Mesenteric fat pad (tissue), 1 donor: ENCODE measurements around the gene NOP9. TPM values are rescaled to one million over a fixed set of nuclear protein-coding genes. Genes with fewer than 3 reads are reported as not detected.
"Not testable (repeated sequence)": the region's sequence is repeated elsewhere in the genome, so short reads cannot be mapped to it uniquely, and the experiment has no call there.

ENCODE experiments used
- DNase-seq: peaks from one replicate; pipeline ENCODE4 v3.0.0-alpha.2; 2020; ENCODE audit warnings: low spot score
- total RNA-seq: library from RNA; stranded (reverse); fragmentation: NEBNext Ultra II Directional; extraction: Animal tissue kit (Norgen Biotek cat#: 25700); gene quantifications from one replicate; pipeline ENCODE4 v1.2.1, GENCODE V29; 2021
- donor health status: DM: yes; HTN: yes; CAD: no.

Gene NOP9
- total RNA-seq, 1 donor from 2014 or later, result 23.4 TPM

DNA sequence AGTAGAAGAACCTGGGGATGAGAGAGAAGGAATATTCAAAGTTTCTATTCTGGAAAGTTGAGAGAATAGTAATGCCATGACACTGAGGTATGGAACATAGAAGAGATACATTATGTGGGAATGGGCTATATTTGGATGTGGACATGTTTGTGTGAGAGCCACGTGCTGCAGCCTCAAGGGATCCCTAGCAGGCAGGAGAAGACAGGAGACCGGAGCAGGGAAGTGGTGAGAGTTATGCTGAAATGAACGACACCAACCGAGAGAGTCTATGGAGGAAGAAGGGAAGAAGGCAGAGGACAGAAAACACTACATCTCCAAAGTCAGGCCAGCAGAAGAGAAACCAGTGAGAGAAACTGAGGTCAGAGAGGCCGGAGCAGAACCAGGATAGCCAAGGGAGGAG lies 50.1 kb downstream of the NOP9 start:
- no peak for DNase-seq

DNA sequence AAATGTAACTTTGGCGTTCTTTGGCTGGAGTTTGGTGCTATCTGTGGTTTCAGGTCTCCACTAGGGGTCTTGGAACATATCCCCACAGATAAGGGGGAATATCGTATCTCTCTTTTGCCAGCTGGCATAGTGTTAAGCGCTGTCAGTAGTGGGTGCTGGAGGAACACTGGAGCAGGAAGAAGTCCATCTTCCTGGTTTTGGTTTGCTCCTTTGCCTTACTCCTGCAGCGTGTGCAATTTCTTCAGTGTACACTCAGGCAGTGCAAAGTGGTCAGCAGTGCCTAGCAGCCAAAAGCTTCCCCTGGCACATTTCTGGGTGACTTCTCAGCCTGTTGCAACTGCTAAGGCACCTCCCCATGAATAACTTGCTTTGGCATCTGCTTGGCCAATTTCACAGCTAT lies 51.9 kb downstream of the NOP9 start:
- no peak for DNase-seq

DNA sequence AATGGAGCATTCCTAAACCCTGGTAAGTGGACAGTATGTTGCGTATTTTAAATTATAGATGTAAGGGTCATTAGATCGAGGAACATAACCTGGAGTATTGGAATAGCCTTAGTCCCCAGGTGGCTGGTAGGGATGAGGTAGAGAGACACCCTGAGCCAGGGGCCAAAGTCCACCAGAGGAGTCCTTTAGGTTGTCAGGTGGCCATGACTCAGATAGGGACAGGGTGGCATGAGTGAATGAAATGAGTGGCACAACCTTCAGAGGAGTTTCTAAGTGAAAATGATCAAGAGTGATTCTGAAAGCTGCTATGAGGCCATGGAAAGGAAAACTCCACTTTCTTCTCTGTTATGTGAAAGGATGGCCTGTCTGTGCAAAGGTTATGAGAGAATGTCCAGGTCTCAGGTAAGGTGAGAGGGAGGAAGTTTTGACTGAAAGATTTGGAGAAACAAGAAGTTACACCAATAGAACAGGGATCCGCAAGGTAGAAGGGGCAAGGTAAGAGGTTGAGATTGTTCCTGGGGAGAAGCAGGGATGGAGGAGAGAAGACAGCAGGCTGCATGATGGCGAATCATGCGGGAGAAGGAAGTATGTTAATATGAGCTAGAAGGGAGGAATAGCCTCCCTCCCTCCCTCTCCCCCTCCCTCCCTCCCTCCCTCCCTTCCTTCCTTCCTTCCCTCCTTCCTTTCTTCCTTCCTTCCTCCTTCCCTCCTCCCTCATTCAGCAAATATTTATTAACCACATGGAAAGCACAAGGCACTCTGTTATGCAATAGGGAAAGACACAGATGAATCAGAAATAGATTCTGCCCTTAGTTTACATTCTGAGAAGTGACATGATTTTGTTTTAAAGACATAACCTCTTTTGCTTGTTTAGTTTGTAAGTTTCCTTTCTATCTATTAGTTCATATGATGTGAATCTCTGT lies 54.2 kb downstream of the NOP9 start:
- no peak for DNase-seq

DNA sequence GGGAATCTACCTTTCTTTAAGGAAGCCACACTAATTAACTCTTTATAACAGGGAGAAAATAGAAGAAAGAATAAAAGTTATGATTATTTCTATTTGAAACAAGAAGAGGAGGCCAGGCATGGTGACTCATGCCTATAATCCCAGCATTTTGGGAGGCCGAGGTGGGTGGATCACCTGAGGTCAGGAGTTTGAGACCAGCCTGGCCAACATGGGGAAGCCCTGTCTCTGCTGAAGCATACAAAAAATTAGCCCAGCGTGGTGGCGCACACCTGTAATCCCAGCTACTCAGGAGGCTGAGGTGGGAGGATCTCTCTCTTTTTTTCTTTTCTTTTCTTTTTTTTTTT lies 54.8 kb downstream of the NOP9 start:
- not testable (repeated sequence) for DNase-seq

DNA sequence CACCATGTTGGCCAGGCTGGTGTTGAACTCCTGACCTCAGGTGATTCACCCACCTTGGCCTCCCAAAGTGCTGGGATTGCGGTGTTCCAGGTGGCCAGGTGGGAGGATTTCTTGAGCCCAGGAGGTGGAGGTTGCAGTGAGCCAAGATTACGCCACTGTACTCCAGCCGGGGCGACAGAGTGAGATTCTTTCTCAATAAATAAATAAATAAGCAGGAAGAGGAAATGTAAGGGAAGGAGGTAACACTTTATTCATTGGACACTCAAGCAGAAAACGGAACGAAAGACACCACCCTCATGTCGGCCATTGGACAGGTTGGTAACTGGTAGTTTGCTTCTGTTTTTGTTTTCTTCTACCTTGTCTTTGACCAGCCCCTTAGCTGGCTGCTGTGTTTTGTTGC lies 55.4 kb downstream of the NOP9 start:
- no peak for DNase-seq

DNA sequence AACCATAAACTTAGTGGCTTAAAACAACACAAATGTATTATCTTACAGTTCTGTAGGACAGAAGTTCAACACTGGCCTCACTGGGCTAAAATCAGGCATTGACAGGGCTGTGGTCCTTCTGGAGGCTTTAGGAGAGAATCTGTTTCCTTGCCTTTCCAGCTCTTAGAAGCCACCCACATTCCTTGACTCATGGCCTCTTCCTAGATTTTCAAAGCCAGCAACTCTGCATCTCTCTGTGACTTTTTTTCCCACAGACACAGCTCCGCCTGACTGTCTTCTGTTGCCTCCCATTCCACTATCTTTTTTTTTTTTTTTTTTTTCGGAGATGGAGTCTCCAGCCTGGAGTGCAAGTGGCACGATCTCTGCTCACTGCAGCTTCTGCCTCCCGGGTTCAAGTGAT lies 56.6 kb downstream of the NOP9 start:
- no peak for DNase-seq

Other genes starting within 250 kb of the NOP9 start
- 0.61 TPM for gene CARMIL3, start 247.8 kb upstream of the NOP9 start, total RNA-seq
- not detected for gene CPNE6, start 228.3 kb upstream of the NOP9 start, total RNA-seq
- gene PCK2, start 205.5 kb upstream of the NOP9 start, total RNA-seq, result 39.1 TPM
- 31.7 TPM for gene DCAF11, start 185.1 kb upstream of the NOP9 start, total RNA-seq
- 1.6 TPM for gene NRL, start 184.9 kb upstream of the NOP9 start, total RNA-seq
- gene FITM1, start 169.2 kb upstream of the NOP9 start, total RNA-seq, result 0.58 TPM
- 121 TPM for gene PSME1, start 163.7 kb upstream of the NOP9 start, total RNA-seq
- gene EMC9, start 158.3 kb upstream of the NOP9 start, total RNA-seq, result 15.5 TPM
- gene PSME2, start 153.2 kb upstream of the NOP9 start, total RNA-seq, result 113 TPM
- gene RNF31, start 152.4 kb upstream of the NOP9 start, total RNA-seq, result 60.0 TPM
- 102 TPM for gene IRF9, start 138.6 kb upstream of the NOP9 start, total RNA-seq
- 31.5 TPM for gene REC8, start 127.8 kb upstream of the NOP9 start, total RNA-seq
- 46.3 TPM for gene IPO4, start 111.0 kb upstream of the NOP9 start, total RNA-seq
- gene TM9SF1, start 104.4 kb upstream of the NOP9 start, total RNA-seq, result 51.0 TPM
- gene TSSK4, start 94.2 kb upstream of the NOP9 start, total RNA-seq, result not detected
- 58.7 TPM for gene CHMP4A, start 86.4 kb upstream of the NOP9 start, total RNA-seq
- gene MDP1, start 83.8 kb upstream of the NOP9 start, total RNA-seq, result 10.3 TPM
- gene NEDD8, start 67.5 kb upstream of the NOP9 start, total RNA-seq, result 169 TPM
- gene GMPR2, start 66.9 kb upstream of the NOP9 start, total RNA-seq, result 46.5 TPM
- gene TINF2, start 57.2 kb upstream of the NOP9 start, total RNA-seq, result 73.3 TPM
- gene TGM1, start 36.7 kb upstream of the NOP9 start, total RNA-seq, result 0.77 TPM
- 17.0 TPM for gene RABGGTA, start 28.3 kb upstream of the NOP9 start, total RNA-seq
- 19.0 TPM for gene DHRS1, start 70 bp upstream of the NOP9 start, total RNA-seq
- 19.1 TPM for gene CIDEB, start 8.1 kb downstream of the NOP9 start, total RNA-seq
- gene LTB4R2, start 10.3 kb downstream of the NOP9 start, total RNA-seq, result 7.2 TPM
- 11.9 TPM for gene LTB4R, start 11.7 kb downstream of the NOP9 start, total RNA-seq
- gene ADCY4, start 35.2 kb downstream of the NOP9 start, total RNA-seq, result 59.6 TPM
- gene RIPK3, start 40.1 kb downstream of the NOP9 start, total RNA-seq, result 12.7 TPM
- 41.3 TPM for gene NFATC4, start 68.3 kb downstream of the NOP9 start, total RNA-seq
- 11.7 TPM for gene NYNRIN, start 99.2 kb downstream of the NOP9 start, total RNA-seq
- gene CBLN3, start 129.8 kb downstream of the NOP9 start, total RNA-seq, result 5.0 TPM
- 41.4 TPM for gene KHNYN, start 130.1 kb downstream of the NOP9 start, total RNA-seq
- gene SDR39U1, start 142.9 kb downstream of the NOP9 start, total RNA-seq, result 50.1 TPM
- 1.4 TPM for gene CMA1, start 208.4 kb downstream of the NOP9 start, total RNA-seq